ENCODE data around the gene MLLT10.
"Not testable (repeated sequence)": the region's sequence is repeated elsewhere in the genome, so short reads cannot be mapped to it uniquely, and the experiment has no call there.

DNA sequence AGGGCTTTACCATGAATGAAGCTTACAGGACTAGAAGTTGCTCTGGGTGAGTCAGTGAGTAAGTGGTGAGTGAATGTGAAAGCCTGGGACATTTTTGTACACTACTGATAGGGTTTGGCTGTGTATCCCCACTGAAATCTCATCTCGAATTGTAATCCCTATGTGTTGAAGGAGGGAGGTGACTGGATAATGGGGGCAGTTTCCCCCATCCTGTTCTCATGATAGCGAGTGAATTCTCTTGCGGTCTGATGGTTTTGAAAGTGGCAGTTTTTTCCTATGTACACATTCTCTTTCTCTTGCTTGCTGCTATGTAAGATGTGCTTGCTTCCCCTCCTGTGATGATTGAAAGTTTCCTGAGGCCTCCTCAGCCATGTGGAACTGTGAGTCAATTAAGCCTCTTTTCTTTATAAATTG lies 47.4 kb downstream of the MLLT10 start:
- not testable (repeated sequence) for TF ChIP-seq EZH2 (IDR thresholded peaks at IDR 0.05; ENCODE audit: borderline replicate concordance, low read depth, low read length); POLR2A (conservative IDR thresholded peaks at IDR 0.05); SIN3A (IDR thresholded peaks at IDR 0.05; ENCODE audit: borderline replicate concordance in 2 of 2, control insufficient read depth in 1 of 2, low read depth in 2 of 2, low read length in 2 of 2); SRSF3 (IDR thresholded peaks at IDR 0.05; ENCODE audit: insufficient read depth, low read length)
